Measurements from ENCODE around the gene SPOCK1.

SPOCK1 gene

GRCh38 chr5:137401946-137402345 lies 97.2 kb downstream of the SPOCK1 start:
- H3K27ac ChIP-seq: no peak overlapping the region
- H3K4me3 ChIP-seq: no peak overlapping the region
- TF ChIP-seq CTCF (IDR thresholded peaks at IDR 0.05): no peak
- no peak for DNase-seq (ENCODE audit: low spot score)

GRCh38 chr5:137400571-137400970 lies 98.6 kb downstream of the SPOCK1 start:
- H3K27ac ChIP-seq: no peak overlapping the region
- no peak overlapping the region for H3K4me3 ChIP-seq
- no peak for TF ChIP-seq CTCF (IDR thresholded peaks at IDR 0.05)
- DNase-seq (ENCODE audit: low spot score): no peak

DNA sequence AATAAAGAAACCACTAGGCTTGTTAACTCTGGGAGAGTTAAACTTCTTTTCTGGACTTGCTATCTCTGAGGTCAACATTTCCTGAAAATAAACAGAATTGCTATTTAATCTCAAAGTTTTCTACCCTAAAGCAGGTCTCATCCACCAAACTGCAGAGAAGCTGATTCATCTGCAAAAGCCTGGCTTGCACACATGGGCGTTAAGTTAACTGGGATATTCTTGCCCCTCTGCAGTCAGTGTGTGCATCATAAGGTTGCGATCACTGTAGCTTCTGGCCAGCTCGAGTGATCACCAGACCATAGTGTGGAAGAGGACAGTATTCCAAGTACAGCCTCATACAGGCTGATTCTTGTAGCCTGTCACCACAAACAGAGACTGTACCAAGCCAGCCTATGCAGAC lies 99.2 kb downstream of the SPOCK1 start:
- no peak for DNase-seq (ENCODE audit: low spot score)
- H3K27ac ChIP-seq: no peak overlapping the region
- no peak for TF ChIP-seq CTCF (IDR thresholded peaks at IDR 0.05)
- H3K4me3 ChIP-seq: no peak overlapping the region

- no peak overlapping the region for H3K27ac ChIP-seq
- DNase-seq (ENCODE audit: low spot score): no peak
- TF ChIP-seq CTCF (IDR thresholded peaks at IDR 0.05): no peak
- H3K4me3 ChIP-seq: no peak overlapping the region
Observed at GRCh38 chr5:137398751-137399150, 100.4 kb downstream of the SPOCK1 start.

DNA sequence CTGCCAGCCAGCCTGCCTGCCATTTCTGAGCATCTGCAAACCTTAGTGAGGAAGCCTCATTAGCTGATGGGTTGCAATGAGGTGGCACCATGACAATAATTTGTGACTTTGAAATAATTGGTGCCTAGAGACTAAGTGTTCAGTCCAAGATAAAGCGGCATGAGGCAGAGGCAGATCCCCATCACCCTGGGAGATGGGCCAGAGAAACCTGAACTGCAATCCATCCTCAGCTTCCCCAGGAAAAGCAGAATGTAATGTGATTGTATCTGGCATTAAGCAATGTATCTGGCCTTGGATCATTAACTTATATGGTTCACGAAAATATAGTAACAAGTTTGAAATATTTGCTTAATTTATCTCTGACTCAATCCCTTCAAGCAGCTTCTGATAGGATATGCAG lies 101.0 kb downstream of the SPOCK1 start:
- no peak overlapping the region for H3K4me3 ChIP-seq
- DNase-seq (ENCODE audit: low spot score): no peak
- TF ChIP-seq CTCF (IDR thresholded peaks at IDR 0.05): no peak
- H3K27ac ChIP-seq: no peak overlapping the region

GRCh38 chr5:137395011-137395755 lies 103.9 kb downstream of the SPOCK1 start:
- no peak for TF ChIP-seq CTCF (IDR thresholded peaks at IDR 0.05)
- no peak overlapping the region for H3K4me3 ChIP-seq
- H3K27ac ChIP-seq: no peak overlapping the region
- no peak for DNase-seq (ENCODE audit: low spot score)

- H3K4me3 ChIP-seq: no peak overlapping the region
- H3K27ac ChIP-seq: no peak overlapping the region
- DNase-seq (ENCODE audit: low spot score): no peak
- TF ChIP-seq CTCF (IDR thresholded peaks at IDR 0.05): no peak
Observed at GRCh38 chr5:137394380-137394779, 104.7 kb downstream of the SPOCK1 start.
